OCI-LY3 (cell line): ENCODE data around the gene MPL.

Experiments
- CTCF ChIP-seq: fragments of 200-600, 300-600 bp; sonication (generic); IDR thresholded peaks from 2 replicates; pipeline ENCODE4 v1.5.1; 2014; ENCODE audit warnings: antibody characterized with exemption, low read length, low read depth
- EZH2phosphoT487 ChIP-seq: fragments of 200-600 bp; shearing (Covaris generic); IDR thresholded peaks from 2 replicates; pipeline ENCODE4 v1.6.1; 2018; ENCODE audit warnings: antibody characterized with exemption, mixed run types, low read depth

GRCh38 chr1:43367026-43367903 is 29.6 kb downstream of the MPL start:
- TF ChIP-seq CTCF (no peak), EZH2phosphoT487 (no peak)
